GM12872 (cell line): ENCODE results near the gene KRT25.

Experiments
- TF ChIP-seq, protein P1 (sequence below): IDR thresholded peaks from 3 replicates; pipeline ENCODE4 v1.5.1; 2011; ENCODE audit warnings: low read depth, mild to moderate bottlenecking, low read length, moderate library complexity; ENCODE audit not compliant: insufficient read depth

Gene KRT25, protein sequence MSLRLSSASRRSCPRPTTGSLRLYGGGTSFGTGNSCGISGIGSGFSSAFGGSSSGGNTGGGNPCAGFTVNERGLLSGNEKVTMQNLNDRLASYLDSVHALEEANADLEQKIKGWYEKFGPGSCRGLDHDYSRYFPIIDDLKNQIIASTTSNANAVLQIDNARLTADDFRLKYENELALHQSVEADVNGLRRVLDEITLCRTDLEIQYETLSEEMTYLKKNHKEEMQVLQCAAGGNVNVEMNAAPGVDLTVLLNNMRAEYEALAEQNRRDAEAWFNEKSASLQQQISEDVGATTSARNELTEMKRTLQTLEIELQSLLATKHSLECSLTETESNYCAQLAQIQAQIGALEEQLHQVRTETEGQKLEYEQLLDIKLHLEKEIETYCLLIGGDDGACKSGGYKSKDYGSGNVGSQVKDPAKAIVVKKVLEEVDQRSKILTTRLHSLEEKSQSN

DNA sequence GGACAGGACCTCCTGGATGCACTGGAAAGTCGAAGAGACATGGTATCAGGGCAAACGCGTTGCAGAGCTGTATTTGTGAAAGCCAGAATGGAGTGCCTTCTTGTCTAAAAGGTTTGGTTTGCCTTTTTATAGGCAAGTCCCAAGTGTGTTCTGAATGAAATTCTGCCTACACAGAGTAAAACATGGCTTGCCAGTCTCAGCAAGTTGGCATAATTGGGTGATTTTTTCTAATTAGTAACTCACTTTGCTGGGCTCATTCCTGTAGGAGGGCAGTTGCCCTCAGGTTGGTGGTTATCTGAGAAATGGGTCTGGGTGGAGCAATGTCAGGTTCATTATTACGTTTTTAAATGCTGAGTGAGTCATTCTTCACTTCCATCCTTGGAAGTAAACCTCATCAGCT lies at the start of gene KRT25:
KRT25 (minus strand) TSS at position 101 of the 400 bp plus-strand sequence; CDS start at position 41, 60 bp downstream.
- TF ChIP-seq, protein P1, sequence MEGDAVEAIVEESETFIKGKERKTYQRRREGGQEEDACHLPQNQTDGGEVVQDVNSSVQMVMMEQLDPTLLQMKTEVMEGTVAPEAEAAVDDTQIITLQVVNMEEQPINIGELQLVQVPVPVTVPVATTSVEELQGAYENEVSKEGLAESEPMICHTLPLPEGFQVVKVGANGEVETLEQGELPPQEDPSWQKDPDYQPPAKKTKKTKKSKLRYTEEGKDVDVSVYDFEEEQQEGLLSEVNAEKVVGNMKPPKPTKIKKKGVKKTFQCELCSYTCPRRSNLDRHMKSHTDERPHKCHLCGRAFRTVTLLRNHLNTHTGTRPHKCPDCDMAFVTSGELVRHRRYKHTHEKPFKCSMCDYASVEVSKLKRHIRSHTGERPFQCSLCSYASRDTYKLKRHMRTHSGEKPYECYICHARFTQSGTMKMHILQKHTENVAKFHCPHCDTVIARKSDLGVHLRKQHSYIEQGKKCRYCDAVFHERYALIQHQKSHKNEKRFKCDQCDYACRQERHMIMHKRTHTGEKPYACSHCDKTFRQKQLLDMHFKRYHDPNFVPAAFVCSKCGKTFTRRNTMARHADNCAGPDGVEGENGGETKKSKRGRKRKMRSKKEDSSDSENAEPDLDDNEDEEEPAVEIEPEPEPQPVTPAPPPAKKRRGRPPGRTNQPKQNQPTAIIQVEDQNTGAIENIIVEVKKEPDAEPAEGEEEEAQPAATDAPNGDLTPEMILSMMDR, result no peak

DNA sequence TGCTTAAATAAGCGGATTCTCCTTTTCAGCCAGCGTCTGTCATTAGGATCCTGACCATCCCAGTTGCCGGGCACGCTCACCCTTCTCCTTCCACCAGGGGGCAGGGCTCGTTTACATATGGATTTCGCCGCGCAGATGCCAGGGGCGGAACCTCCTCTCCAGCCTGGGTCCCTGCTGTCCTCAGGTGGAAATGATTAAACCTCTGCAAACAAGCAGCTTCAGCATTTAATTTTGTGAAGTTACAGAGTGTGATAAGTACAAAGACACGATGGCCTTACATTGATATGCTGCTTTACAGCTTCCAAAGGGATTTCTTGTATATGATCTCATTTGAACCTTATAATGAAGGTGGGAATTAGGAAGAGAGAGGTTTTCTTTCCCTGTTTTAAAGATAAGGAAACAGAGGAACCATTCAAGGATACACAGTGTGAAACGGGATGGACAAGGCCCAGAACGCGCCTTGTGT lies 48.5 kb upstream of the KRT25 start:
- TF ChIP-seq, protein P1, result peak; percentile 77

DNA sequence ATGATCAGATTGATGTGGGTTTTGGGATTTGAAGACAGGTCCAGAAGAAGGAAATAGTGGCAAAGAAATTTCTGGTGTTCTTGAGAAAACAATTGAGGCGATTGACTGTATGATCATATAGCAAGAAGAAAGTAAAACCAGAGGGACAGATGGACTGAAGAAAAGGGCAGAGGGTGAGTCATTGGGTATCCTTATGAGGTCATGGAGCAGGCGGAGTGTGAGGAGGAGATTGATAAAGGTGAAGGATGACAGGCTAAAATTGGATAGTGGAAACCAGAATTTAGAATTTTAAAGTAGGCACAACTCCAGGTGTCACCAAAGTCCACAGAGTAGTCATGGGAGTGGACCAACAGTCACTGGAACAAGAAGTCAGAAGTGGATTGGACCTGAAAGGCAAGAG lies 46.0 kb upstream of the KRT25 start:
- TF ChIP-seq, protein P1, result no peak

DNA sequence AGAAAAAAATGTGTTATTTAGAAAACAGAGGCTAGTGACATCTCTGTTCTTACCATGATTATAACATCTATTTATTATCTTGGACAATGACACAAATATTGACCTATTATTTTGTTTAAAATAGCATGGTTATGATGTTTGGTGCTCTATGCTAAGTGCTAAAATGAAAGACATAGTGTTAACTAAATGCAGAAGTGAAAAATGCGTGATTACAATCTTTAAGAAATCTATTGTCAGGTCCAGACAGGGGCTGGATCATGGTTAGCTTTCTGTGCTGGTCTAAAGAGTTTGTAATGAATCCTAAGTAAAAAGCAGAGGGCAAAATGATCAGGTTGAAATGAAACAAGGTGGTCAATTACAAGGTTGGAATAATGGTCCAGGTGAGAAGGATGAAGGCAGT lies 45.2 kb upstream of the KRT25 start:
- TF ChIP-seq, protein P1, result no peak

DNA sequence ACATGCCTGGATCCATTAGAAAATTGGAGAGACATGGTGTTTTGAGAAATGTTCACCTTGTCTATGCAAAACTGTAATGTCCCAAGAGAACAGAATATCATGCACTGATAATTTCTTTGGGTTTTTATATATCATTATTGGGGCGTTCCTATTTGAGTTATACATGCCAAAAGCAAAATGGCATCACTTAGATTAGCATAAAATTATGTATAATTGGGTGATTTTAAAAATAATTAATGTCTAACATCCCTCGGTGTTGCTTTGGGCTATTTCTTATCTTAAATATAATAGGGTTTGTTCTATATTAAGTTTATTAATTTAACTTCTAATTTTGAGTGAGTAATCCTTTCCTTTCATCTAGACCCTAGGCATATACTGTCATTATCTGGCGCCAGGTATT lies 44.7 kb upstream of the KRT25 start, which contains the start of gene KRT28:
KRT28 (minus strand) TSS at position 101 of the 400 bp plus-strand sequence; CDS start at position 35, 66 bp downstream.
- TF ChIP-seq, protein P1, result no peak

DNA sequence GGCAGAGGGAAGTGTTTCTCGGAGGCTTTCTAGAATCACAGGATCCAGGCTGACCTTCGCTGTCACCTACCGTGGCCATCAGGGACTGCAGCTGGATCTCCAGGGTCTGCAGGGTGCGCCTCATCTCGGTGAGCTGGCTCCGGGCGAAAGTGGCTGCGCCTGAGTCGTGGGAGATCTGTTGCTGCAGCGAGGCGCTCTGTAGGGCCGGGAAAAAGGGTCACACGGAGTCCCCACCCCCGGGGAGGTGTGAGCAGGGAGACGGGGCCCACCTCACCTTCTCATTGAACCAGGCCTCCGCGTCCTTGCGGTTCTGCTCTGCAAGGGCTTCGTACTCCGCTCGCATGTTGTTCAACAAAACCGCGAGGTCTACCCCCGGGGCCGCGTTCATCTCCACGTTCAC lies 41.7 kb upstream of the KRT25 start:
- TF ChIP-seq, protein P1, result no peak

DNA sequence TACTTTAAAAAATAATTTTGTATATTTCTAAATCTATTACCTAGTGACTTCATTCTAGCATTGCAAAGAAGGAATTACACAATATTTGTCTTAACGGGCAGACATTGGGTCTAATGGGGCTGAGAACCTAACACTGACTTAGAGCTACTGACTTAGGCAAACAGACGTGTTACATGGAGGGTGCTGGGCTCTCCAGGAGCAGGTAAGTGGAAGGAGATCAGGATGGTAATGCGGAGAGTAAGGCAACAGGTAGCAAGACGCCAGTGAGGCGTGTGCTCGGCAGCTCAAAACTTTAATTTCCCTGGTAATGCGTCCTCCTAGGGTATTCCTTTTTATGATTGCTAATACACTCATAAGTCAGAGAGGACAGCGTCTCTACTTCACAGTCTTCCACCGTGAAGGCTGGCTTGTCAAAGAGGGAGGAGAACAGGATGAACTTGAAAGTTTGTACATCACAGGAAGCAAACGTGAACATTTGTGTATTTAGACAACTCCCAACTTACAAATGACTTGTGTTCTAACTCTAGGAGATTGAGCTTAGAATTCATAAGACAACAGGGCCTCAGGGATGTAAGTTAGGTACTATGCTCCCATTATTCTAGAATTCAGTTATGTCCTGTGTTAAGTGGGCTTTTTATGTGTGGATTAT lies 40.0 kb upstream of the KRT25 start:
- TF ChIP-seq, protein P1, result no peak
